Keratinocyte (primary cell): Measurements from ENCODE around the gene ZHX3.

Experiments
- EZH2 ChIP-seq: IDR thresholded peaks from one replicate; pipeline ENCODE4 v1.6.1; 2012; ENCODE audit warnings: inconsistent platforms, mild to moderate bottlenecking, low read length, moderate library complexity
- TF ChIP-seq, protein P1 (sequence below), 3 experiments: IDR thresholded peaks in 1 of 3; conservative IDR thresholded peaks in 1 of 3; optimal IDR thresholded peaks in 1 of 3; 2 replicates in 2 of 3; 3 replicates in 1 of 3; pipeline versions ENCODE3 to v1.5.1; 2011; ENCODE audit warnings: low read length in 3 of 3, mild to moderate bottlenecking in 3 of 3, moderate library complexity in 2 of 3, control low read depth in 1 of 3, inconsistent platforms in 1 of 3; ENCODE audit not compliant: insufficient read depth in 2 of 3; ENCODE audit errors: extremely low read depth in 1 of 3

DNA sequence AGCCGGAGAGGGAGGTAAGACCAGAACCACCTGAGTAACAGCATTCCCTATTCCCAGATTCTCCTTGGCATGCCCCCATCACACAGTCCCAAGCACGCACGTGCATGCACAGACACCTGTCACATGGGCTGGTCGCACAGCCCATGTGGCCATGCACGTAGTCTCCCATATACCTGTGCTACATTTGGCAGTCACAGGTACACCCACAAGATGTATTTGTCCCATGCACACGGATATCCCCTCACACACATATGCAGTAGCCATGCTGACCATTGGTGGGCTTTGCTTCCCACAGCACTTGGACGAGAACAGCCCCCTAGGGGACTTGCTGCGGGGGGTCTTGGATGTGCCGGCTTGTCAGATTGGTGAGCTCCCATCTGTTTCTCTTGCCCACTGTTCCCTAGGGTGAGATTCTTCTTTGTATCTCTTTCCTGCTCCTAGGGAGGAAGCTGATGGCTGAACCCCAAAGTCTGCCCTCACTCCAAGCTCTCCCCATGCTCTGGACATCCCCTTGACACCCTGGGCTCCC lies 148.3 kb downstream of the ZHX3 start:
- TF ChIP-seq, protein P1, sequence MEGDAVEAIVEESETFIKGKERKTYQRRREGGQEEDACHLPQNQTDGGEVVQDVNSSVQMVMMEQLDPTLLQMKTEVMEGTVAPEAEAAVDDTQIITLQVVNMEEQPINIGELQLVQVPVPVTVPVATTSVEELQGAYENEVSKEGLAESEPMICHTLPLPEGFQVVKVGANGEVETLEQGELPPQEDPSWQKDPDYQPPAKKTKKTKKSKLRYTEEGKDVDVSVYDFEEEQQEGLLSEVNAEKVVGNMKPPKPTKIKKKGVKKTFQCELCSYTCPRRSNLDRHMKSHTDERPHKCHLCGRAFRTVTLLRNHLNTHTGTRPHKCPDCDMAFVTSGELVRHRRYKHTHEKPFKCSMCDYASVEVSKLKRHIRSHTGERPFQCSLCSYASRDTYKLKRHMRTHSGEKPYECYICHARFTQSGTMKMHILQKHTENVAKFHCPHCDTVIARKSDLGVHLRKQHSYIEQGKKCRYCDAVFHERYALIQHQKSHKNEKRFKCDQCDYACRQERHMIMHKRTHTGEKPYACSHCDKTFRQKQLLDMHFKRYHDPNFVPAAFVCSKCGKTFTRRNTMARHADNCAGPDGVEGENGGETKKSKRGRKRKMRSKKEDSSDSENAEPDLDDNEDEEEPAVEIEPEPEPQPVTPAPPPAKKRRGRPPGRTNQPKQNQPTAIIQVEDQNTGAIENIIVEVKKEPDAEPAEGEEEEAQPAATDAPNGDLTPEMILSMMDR (optimal IDR thresholded peaks at IDR 0.05 in 1 of 3, IDR thresholded peaks at IDR 0.05 in 1 of 3, conservative IDR thresholded peaks at IDR 0.05 in 1 of 3; ENCODE audit: extremely low read depth in 1 of 3, insufficient read depth in 2 of 3, low read length in 3 of 3), result no peak
- TF ChIP-seq EZH2, result no peak
